HFF-Myc (cell line): ENCODE data around the gene A4GALT.
A peak's percentile ranks its signal among the peaks of the same experiment; 100 is the strongest.

Experiments used
- DNase-seq: peaks from one replicate; pipeline ENCODE4 v3.0.0-alpha.2; 2011; ENCODE audit warnings: low read depth; ENCODE audit errors: extremely low read depth
- H3K4me3 ChIP-seq: replicated peaks from 2 replicates; pipeline ENCODE4 v1.5.1; 2011; ENCODE audit warnings: low read depth, mild to moderate bottlenecking, control low read depth, low read length
- CTCF ChIP-seq: IDR thresholded peaks from 2 replicates; pipeline ENCODE4 v1.5.1; 2012; ENCODE audit warnings: mild to moderate bottlenecking, low read depth, low read length, control low read depth; ENCODE audit errors: missing control alignments

The A4GALT gene

GRCh38 chr22:42688241-42689211, 32.1 kb downstream of the A4GALT start:
- DNase-seq: peak; percentile 73
- TF ChIP-seq CTCF: no peak
- H3K4me3 ChIP-seq: no peak overlapping the region; the same call in 1 of the 2 replicates

- H3K4me3 ChIP-seq: no peak overlapping the region
- no peak for DNase-seq
- no peak for TF ChIP-seq CTCF
These were observed 33.7 kb downstream of the A4GALT start for GRCh38 chr22:42686756-42687491.

GRCh38 chr22:42685941-42686653, 34.6 kb downstream of the A4GALT start:
- DNase-seq: no peak
- no peak for TF ChIP-seq CTCF
- no peak overlapping the region for H3K4me3 ChIP-seq

GRCh38 chr22:42684462-42685195, 36.0 kb downstream of the A4GALT start:
- H3K4me3 ChIP-seq: no peak overlapping the region
- TF ChIP-seq CTCF: no peak
- DNase-seq: no peak

- no peak for DNase-seq
- H3K4me3 ChIP-seq: no peak overlapping the region
- no peak for TF ChIP-seq CTCF
These were observed 36.9 kb downstream of the A4GALT start for GRCh38 chr22:42683578-42684283.
